H1 (cell line): ENCODE results near the gene TRIM68. TPM values are rescaled to one million over a fixed set of nuclear protein-coding genes. Genes with fewer than 3 reads are reported as not detected.

Experiments
- CTCF ChIA-PET: fragments of 300-600 bp; sonication (Branson Sonifier 250); formaldehyde crosslinking; loops from one replicate; lab custom pipeline; 2021; ENCODE audit not compliant: partially characterized antibody; lab: Charles Lee
- POLR2A ChIA-PET: fragments of 300-600 bp; sonication (Branson Sonifier 250); formaldehyde crosslinking; loops from one replicate; lab custom pipeline; 2021; ENCODE audit warnings: inconsistent platforms; ENCODE audit not compliant: partially characterized antibody; lab: Charles Lee
- DNase-seq, 2 experiments: peaks; one replicate each; pipeline versions ENCODE4 v3.0.0 to v3.0.0-alpha.2; 2010 to 2022; ENCODE audit warnings: low spot score in 2 of 2, low read depth in 1 of 2, mixed read lengths in 1 of 2
- FAIRE-seq: peaks from 2 replicates; lab custom pipeline; 2011; peaks lifted over from hg19 to GRCh38; lab: Jason Lieb, UNC
- H2AFZ ChIP-seq: 2 replicates; pipeline ENCODE4 v1.8.1; 2012; ENCODE audit warnings: low read length, inconsistent platforms
- H2AK5ac ChIP-seq: 2 replicates; pipeline ENCODE4 v1.6.1; 2013; ENCODE audit warnings: low read depth, low read length
- H2BK120ac ChIP-seq: replicated peaks from 2 replicates; pipeline ENCODE3; 2013; ENCODE audit warnings: low read depth, low read length, inconsistent platforms
- H2BK12ac ChIP-seq: 2 replicates; pipeline ENCODE4 v1.6.1; 2013; ENCODE audit warnings: low read depth, low read length
- H2BK15ac ChIP-seq: 2 replicates; pipeline ENCODE4 v1.6.1; 2013; ENCODE audit warnings: low read length
- H2BK20ac ChIP-seq: 2 replicates; pipeline ENCODE4 v1.6.1; 2013; ENCODE audit warnings: low read length
- H2BK5ac ChIP-seq: 2 replicates; pipeline ENCODE4 v1.6.1; 2013; ENCODE audit warnings: low read depth, low read length
- H3K14ac ChIP-seq: 2 replicates; pipeline ENCODE4 v1.6.1; 2013; ENCODE audit warnings: inconsistent platforms; ENCODE audit not compliant: insufficient read length
- H3K18ac ChIP-seq: 2 replicates; pipeline ENCODE4 v1.6.1; 2013; ENCODE audit warnings: low read length; ENCODE audit errors: extremely low read depth
- H3K23ac ChIP-seq: 2 replicates; pipeline ENCODE4 v1.6.1; 2013; ENCODE audit warnings: inconsistent platforms; ENCODE audit not compliant: insufficient read length
- H3K23me2 ChIP-seq: 2 replicates; pipeline ENCODE4 v1.6.1; 2013; ENCODE audit warnings: low read depth, low read length
- H3K27ac ChIP-seq: 2 replicates; pipeline ENCODE4 v1.6.1; 2011; ENCODE audit warnings: low read depth, low read length, inconsistent platforms
- H3K27me3 ChIP-seq, 4 experiments: replicated peaks in 1 of 4; 1 replicate in 1 of 4; 2 replicates in 3 of 4; pipeline versions ENCODE4 v1.6.1 to v1.8.1; 2011 to 2013; ENCODE audit warnings: low read length in 3 of 4, mild to moderate bottlenecking in 3 of 4, inconsistent platforms in 2 of 4, mixed read lengths in 2 of 4, moderate library complexity in 1 of 4; ENCODE audit not compliant: control insufficient read depth in 3 of 4, insufficient read depth in 3 of 4; ENCODE audit errors: extremely low read depth in 1 of 4
- H3K36me3 ChIP-seq, 4 experiments: 2 replicates each; pipeline versions ENCODE4 v1.6.1 to v1.8.1; 2011 to 2013; ENCODE audit warnings: mild to moderate bottlenecking in 4 of 4, low read length in 3 of 4, moderate library complexity in 2 of 4, control low read depth in 1 of 4, inconsistent platforms in 1 of 4; ENCODE audit not compliant: insufficient read depth in 4 of 4, control insufficient read depth in 2 of 4
- H3K4ac ChIP-seq: replicated peaks from 2 replicates; pipeline ENCODE3; 2013; ENCODE audit warnings: low read length, low read depth, mixed read lengths, inconsistent platforms; ENCODE audit not compliant: insufficient read length
- H3K4me1 ChIP-seq, 4 experiments: replicated peaks in 1 of 4; 1 replicate in 1 of 4; 2 replicates in 3 of 4; pipeline versions ENCODE4 v1.6.1 to v1.8.1; 2011 to 2013; ENCODE audit warnings: low read length in 3 of 4, inconsistent platforms in 2 of 4, mixed read lengths in 1 of 4; ENCODE audit not compliant: insufficient read depth in 4 of 4, control insufficient read depth in 3 of 4
- H3K4me2 ChIP-seq, 2 experiments: 2 replicates each; pipeline versions ENCODE4 v1.6.1 to v1.8.1; 2011 to 2013; ENCODE audit warnings: low read depth in 2 of 2, low read length in 2 of 2, control low read depth in 1 of 2, inconsistent platforms in 1 of 2, mild to moderate bottlenecking in 1 of 2; ENCODE audit not compliant: insufficient read depth in 1 of 2
- H3K4me3 ChIP-seq, 4 experiments: fragments of 200-600, 300-600 bp in 1 of 4; sonication (generic), shearing (Covaris generic), sonication (Bioruptor Twin) in 1 of 4; 2 replicates each; pipeline versions ENCODE4 v1.5.1 to v1.8.1; 2011 to 2016; ENCODE audit warnings: low read length in 4 of 4, low read depth in 3 of 4, control low read depth in 2 of 4, inconsistent platforms in 2 of 4, mild to moderate bottlenecking in 2 of 4, mixed read lengths in 1 of 4, moderate library complexity in 1 of 4; ENCODE audit not compliant: insufficient read depth in 2 of 4; ENCODE audit errors: extremely low read depth in 1 of 4
- H3K56ac ChIP-seq: replicated peaks from 2 replicates; pipeline ENCODE3; 2013; ENCODE audit warnings: low read depth, mild to moderate bottlenecking, mixed read lengths, low read length, inconsistent platforms; ENCODE audit not compliant: insufficient read length
- H3K79me1 ChIP-seq: 2 replicates; pipeline ENCODE4 v1.6.1; 2013; ENCODE audit warnings: low read depth, low read length, control low read depth
- H3K79me2 ChIP-seq, 2 experiments: 2 replicates each; pipeline versions ENCODE4 v1.6.1 to v1.8.1; 2012 to 2013; ENCODE audit warnings: low read length in 2 of 2, mild to moderate bottlenecking in 2 of 2, inconsistent platforms in 1 of 2; ENCODE audit not compliant: insufficient read depth in 2 of 2, control insufficient read depth in 1 of 2
- H3K9ac ChIP-seq, 4 experiments: replicated peaks in 1 of 4; 1 replicate in 1 of 4; 2 replicates in 3 of 4; pipeline versions ENCODE4 v1.6.1 to v1.8.1; 2011 to 2013; ENCODE audit warnings: low read depth in 3 of 4, low read length in 3 of 4, control low read depth in 2 of 4, mild to moderate bottlenecking in 2 of 4, moderate library complexity in 2 of 4, inconsistent platforms in 1 of 4; ENCODE audit errors: extremely low read depth in 1 of 4
- H3K9me3 ChIP-seq, 2 experiments: 2 replicates each; pipeline versions ENCODE4 v1.6.1 to v1.8.1; 2012 to 2013; ENCODE audit warnings: mild to moderate bottlenecking in 2 of 2, moderate library complexity in 2 of 2, control low read depth in 1 of 2, inconsistent platforms in 1 of 2, low read depth in 1 of 2, low read length in 1 of 2, mixed read lengths in 1 of 2; ENCODE audit not compliant: insufficient read depth in 2 of 2
- H4K20me1 ChIP-seq, 2 experiments: replicated peaks in 1 of 2; 2 replicates each; pipeline versions ENCODE3 to v1.8.1; 2011 to 2013; ENCODE audit warnings: inconsistent platforms in 2 of 2, low read length in 2 of 2, mild to moderate bottlenecking in 1 of 2; ENCODE audit not compliant: insufficient read depth in 2 of 2, control insufficient read depth in 1 of 2
- H4K5ac ChIP-seq: 2 replicates; pipeline ENCODE4 v1.6.1; 2013; ENCODE audit warnings: low read length, low read depth, mixed read lengths, inconsistent platforms; ENCODE audit not compliant: insufficient read length
- H4K8ac ChIP-seq: 2 replicates; pipeline ENCODE4 v1.8.0; 2013; ENCODE audit warnings: mild to moderate bottlenecking, moderate library complexity, low read length, inconsistent platforms; ENCODE audit not compliant: insufficient read depth; ENCODE audit errors: extremely low read depth
- H4K91ac ChIP-seq: replicated peaks from 2 replicates; pipeline ENCODE3; 2013; ENCODE audit warnings: low read length, mixed read lengths, inconsistent platforms; ENCODE audit not compliant: insufficient read length
- RFX5 ChIP-seq: IDR thresholded peaks from 2 replicates; pipeline ENCODE4 v1.6.1; 2011; ENCODE audit warnings: low read depth, low read length, improper control_type of control experiment, borderline replicate concordance
- WGBS, 2 experiments: shearing (Covaris generic) in 1 of 2; methylation state at CpG; one replicate each; pipeline versions ENCODE4 v1.1.6 to v1.1.7; 2013 to 2015; ENCODE audit warnings: low lambda C conversion rate in 2 of 2, mixed read lengths in 2 of 2, inconsistent platforms in 1 of 2, low coverage in 1 of 2, missing lambda C conversion rate in 1 of 2; ENCODE audit not compliant: insufficient replicate concordance in 2 of 2, insufficient coverage in 1 of 2, insufficient read length in 1 of 2; ENCODE audit errors: extremely low coverage in 1 of 2, missing lambda C conversion rate in 1 of 2; 5-methylcytosine and 5-hydroxymethylcytosine counted together
- polyA plus RNA-seq, 7 experiments: library from polyadenylated mRNA; depleted of rRNA in 3 of 7; stranded (reverse) in 5 of 7; unstranded in 2 of 7; fragments of >200 nt in 5 of 7; fragments of 200-250 nt in 2 of 7; gene quantifications; 1 replicate in 5 of 7; 2 replicates in 1 of 7; 4 replicates in 1 of 7; pipeline versions ENCODE4 v1.2.1 to v1.2.3, GENCODE V29; 2011 to 2013; ENCODE audit warnings: missing spikeins in 2 of 7, mixed read lengths in 2 of 7
- total RNA-seq: library from RNA; stranded (reverse); fragmentation: NEBNext Ultra II Directional; extraction: Animal tissue kit (Norgen Biotek cat#: 25700); gene quantifications from 2 replicates; pipeline ENCODE4 v1.2.1, GENCODE V29; 2021

TRIM68 gene
- total and polyA plus RNA-seq, 2 of the 8 experiments (the other 6 are each of a cell fraction or from before 2014, with no cell fraction given) = 3.4 to 5.7 TPM

GRCh38 chr11:4643076-4643475 is 35.0 kb upstream of the TRIM68 start:
- Histone ChIP-seq H2AK5ac (no peak overlapping the region), H3K18ac (no peak overlapping the region), H2BK20ac (no peak overlapping the region), H4K91ac (no peak overlapping the region), H3K79me1 (no peaks in the 10 kb centered on the region), H3K9ac (no peak overlapping the region), H2BK15ac (no peak overlapping the region), H3K9me3 (no peaks in the 10 kb centered on the region; a peak in 1 of 4 replicates), H3K4me2 (no peak overlapping the region), H3K23me2 (no peaks in the 10 kb centered on the region), H2BK5ac (no peak overlapping the region), H3K14ac (no peak overlapping the region), H3K27ac (no peak overlapping the region), H2AFZ (no peak overlapping the region), H3K56ac (no peak overlapping the region), H4K20me1 (no peaks in the 10 kb centered on the region), H2BK12ac (no peak overlapping the region), H3K23ac (no peak overlapping the region), H3K79me2 (no peaks in the 10 kb centered on the region), H4K5ac (no peak overlapping the region), H2BK120ac (no peak overlapping the region), H3K27me3 (no peaks in the 10 kb centered on the region; a peak in 1 of 7 replicates), H4K8ac (no peak overlapping the region), H3K36me3 (no peaks in the 10 kb centered on the region), H3K4ac (no peak overlapping the region), H3K4me3 (no peak overlapping the region), H3K4me1 (no peaks in the 10 kb centered on the region)
- CTCF ChIA-PET = interaction anchor here (0.7 kb wide), 1 partner anchor 175 kb away, joined by 3 read pairs; no protein-coding TSS in a partner anchor
- WGBS, 2 experiments = 83% methylated on average over 5 of the region's 5 CpGs; no CpG with 5 or more reads in 1 of the 2 experiments
- no peak for FAIRE-seq
- DNase-seq = no peak
- POLR2A ChIA-PET = no interaction called here
- no peak for TF ChIP-seq RFX5
